Measurements from ENCODE around the gene CLCA2.

CLCA2 gene

DNA sequence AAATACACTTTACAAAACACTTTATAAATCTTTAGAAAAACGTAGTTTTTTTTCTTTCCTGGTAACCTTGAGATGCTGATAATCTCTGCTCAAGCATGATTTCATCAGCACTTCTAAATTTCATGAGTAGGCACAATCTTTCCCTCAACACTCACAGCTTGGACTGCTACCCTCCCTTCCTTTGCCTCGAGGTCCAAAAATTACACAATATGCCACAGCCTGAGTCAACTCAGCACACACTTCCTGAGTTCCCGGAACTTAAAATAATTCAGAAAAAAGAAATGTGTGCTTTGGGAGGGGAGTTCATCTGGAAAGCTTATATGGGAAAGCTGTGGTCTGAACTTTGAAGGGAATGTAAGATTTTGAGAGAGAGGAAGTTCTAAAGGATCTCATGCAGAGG lies 5.9 kb downstream of the CLCA2 start:
- WGBS, 2 experiments (ENCODE audit: insufficient coverage in 2 of 2), result 57 to 86% methylated on average over 1 to 2 of the region's 3 CpGs
- H3K4me1 ChIP-seq (ENCODE audit: control insufficient read depth, insufficient read depth, low read length, poor library complexity, severe bottlenecking), result no peaks in the 10 kb centered on the region
- H3K9me3 ChIP-seq (ENCODE audit: control insufficient read depth, low read length), result no peaks in the 10 kb centered on the region
- no peak overlapping the region for H3K4me3 ChIP-seq (ENCODE audit: extremely low read depth, insufficient read depth, low read length, poor library complexity, severe bottlenecking)
- peak overlapping the region; percentile 10 for H3K27ac ChIP-seq (ENCODE audit: low read depth, low read length, severe bottlenecking)
- H3K36me3 ChIP-seq (ENCODE audit: control insufficient read depth, insufficient read depth, low read length), result no peaks in the 10 kb centered on the region

GRCh38 chr1:86430376-86430775 lies 6.4 kb downstream of the CLCA2 start:
- H3K4me3 ChIP-seq (ENCODE audit: extremely low read depth, insufficient read depth, low read length, poor library complexity, severe bottlenecking), result no peak overlapping the region
- peak overlapping the region; percentile 10 for H3K27ac ChIP-seq (ENCODE audit: low read depth, low read length, severe bottlenecking)
- no peaks in the 10 kb centered on the region for H3K4me1 ChIP-seq (ENCODE audit: control insufficient read depth, insufficient read depth, low read length, poor library complexity, severe bottlenecking)
- H3K9me3 ChIP-seq (ENCODE audit: control insufficient read depth, low read length), result no peaks in the 10 kb centered on the region
- H3K36me3 ChIP-seq (ENCODE audit: control insufficient read depth, insufficient read depth, low read length), result no peaks in the 10 kb centered on the region

DNA sequence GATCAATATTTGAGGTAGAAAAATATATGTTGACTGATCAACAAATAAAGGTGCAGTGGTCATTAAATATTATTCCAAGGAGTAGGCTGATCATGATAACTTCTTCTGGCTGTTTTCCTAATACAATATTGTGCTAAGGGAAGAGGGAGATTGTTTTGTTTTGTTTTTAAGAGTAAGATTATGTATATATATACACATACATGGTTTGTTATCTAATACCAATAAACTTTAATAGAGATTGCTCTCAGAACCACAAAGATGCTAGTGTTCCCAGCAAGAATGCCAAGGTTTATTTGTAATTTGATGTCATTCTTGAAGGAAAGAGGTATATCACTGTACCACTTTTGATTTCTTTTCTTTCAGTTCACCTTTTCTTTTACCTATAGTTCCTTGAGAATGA lies 10.1 kb downstream of the CLCA2 start:
- no peak overlapping the region for H3K4me3 ChIP-seq (ENCODE audit: extremely low read depth, insufficient read depth, low read length, poor library complexity, severe bottlenecking)
- H3K4me1 ChIP-seq (ENCODE audit: control insufficient read depth, insufficient read depth, low read length, poor library complexity, severe bottlenecking), result no peaks in the 10 kb centered on the region
- H3K9me3 ChIP-seq (ENCODE audit: control insufficient read depth, low read length), result no peaks in the 10 kb centered on the region
- H3K27ac ChIP-seq (ENCODE audit: low read depth, low read length, severe bottlenecking), result no peak overlapping the region
- H3K36me3 ChIP-seq (ENCODE audit: control insufficient read depth, insufficient read depth, low read length), result no peaks in the 10 kb centered on the region

GRCh38 chr1:86435327-86435726 lies 11.4 kb downstream of the CLCA2 start:
- Histone ChIP-seq H3K4me3 (ENCODE audit: extremely low read depth, insufficient read depth, low read length, poor library complexity, severe bottlenecking) (no peak overlapping the region), H3K9me3 (ENCODE audit: control insufficient read depth, low read length) (no peaks in the 10 kb centered on the region), H3K27ac (ENCODE audit: low read depth, low read length, severe bottlenecking) (no peak overlapping the region), H3K36me3 (ENCODE audit: control insufficient read depth, insufficient read depth, low read length) (no peaks in the 10 kb centered on the region), H3K4me1 (ENCODE audit: control insufficient read depth, insufficient read depth, low read length, poor library complexity, severe bottlenecking) (no peaks in the 10 kb centered on the region)
- WGBS, 2 experiments (ENCODE audit: insufficient coverage in 2 of 2), result no CpG with 5 or more reads among the region's 2 CpGs

- no peaks in the 10 kb centered on the region for H3K4me1 ChIP-seq (ENCODE audit: control insufficient read depth, insufficient read depth, low read length, poor library complexity, severe bottlenecking)
- H3K27ac ChIP-seq (ENCODE audit: low read depth, low read length, severe bottlenecking), result no peak overlapping the region
- H3K36me3 ChIP-seq (ENCODE audit: control insufficient read depth, insufficient read depth, low read length), result no peaks in the 10 kb centered on the region
- no peaks in the 10 kb centered on the region for H3K9me3 ChIP-seq (ENCODE audit: control insufficient read depth, low read length)
- no peak overlapping the region for H3K4me3 ChIP-seq (ENCODE audit: extremely low read depth, insufficient read depth, low read length, poor library complexity, severe bottlenecking)
- 93 to 100% methylated on average over 1 to 2 of the region's 2 CpGs for WGBS, 2 experiments (ENCODE audit: insufficient coverage in 2 of 2)
Measured at GRCh38 chr1:86436041-86436440, 12.1 kb downstream of the CLCA2 start.

DNA sequence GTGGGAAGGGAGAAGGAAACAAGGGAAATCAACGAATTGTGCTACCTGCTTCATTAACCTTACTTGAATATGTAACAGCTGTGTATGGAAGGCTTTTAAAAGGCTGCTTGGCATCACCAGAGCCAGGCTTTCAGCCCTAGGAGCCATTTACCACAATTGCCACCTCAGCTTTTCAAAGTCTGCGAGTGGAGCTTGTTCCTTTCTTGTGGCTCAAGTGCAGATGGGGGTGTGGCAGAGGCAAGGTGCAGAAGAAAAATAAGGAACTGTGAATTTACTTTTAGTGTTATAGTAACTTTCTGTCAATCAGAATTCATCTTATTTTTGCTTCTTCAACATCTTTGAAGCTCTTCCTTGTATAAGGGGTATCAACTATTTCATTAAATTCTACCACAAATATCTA lies 17.6 kb downstream of the CLCA2 start:
- no peak overlapping the region for H3K27ac ChIP-seq (ENCODE audit: low read depth, low read length, severe bottlenecking)
- WGBS, 2 experiments (ENCODE audit: insufficient coverage in 2 of 2), result no CpG with 5 or more reads among the region's 2 CpGs
- H3K9me3 ChIP-seq (ENCODE audit: control insufficient read depth, low read length), result no peaks in the 10 kb centered on the region
- no peak overlapping the region for H3K4me3 ChIP-seq (ENCODE audit: extremely low read depth, insufficient read depth, low read length, poor library complexity, severe bottlenecking)
- H3K4me1 ChIP-seq (ENCODE audit: control insufficient read depth, insufficient read depth, low read length, poor library complexity, severe bottlenecking), result no peaks in the 10 kb centered on the region
- no peaks in the 10 kb centered on the region for H3K36me3 ChIP-seq (ENCODE audit: control insufficient read depth, insufficient read depth, low read length)

DNA sequence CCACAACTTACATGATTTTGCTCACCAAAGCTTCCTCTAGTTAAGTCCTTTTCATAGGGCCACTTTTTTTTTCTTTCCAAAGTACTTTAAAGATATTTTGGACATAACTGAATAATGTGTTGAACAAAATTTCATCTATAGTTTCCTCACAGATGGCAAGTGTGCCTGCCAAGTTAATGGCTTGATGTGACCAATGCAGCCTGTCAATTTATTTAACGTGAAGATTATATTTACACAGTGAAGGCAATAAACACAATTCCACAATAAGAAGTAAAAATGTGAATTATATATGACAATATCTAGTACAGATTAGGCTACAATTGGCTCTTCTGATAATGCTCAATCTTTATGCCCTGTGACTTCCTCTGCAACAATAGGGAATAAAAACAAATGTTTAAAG lies 18.0 kb downstream of the CLCA2 start:
- Histone ChIP-seq H3K9me3 (ENCODE audit: control insufficient read depth, low read length) (no peaks in the 10 kb centered on the region), H3K36me3 (ENCODE audit: control insufficient read depth, insufficient read depth, low read length) (no peaks in the 10 kb centered on the region), H3K27ac (ENCODE audit: low read depth, low read length, severe bottlenecking) (no peak overlapping the region), H3K4me1 (ENCODE audit: control insufficient read depth, insufficient read depth, low read length, poor library complexity, severe bottlenecking) (no peaks in the 10 kb centered on the region), H3K4me3 (ENCODE audit: extremely low read depth, insufficient read depth, low read length, poor library complexity, severe bottlenecking) (no peak overlapping the region)
- no CpG with 5 or more reads among the region's 1 CpG for WGBS, 2 experiments (ENCODE audit: insufficient coverage in 2 of 2)

DNA sequence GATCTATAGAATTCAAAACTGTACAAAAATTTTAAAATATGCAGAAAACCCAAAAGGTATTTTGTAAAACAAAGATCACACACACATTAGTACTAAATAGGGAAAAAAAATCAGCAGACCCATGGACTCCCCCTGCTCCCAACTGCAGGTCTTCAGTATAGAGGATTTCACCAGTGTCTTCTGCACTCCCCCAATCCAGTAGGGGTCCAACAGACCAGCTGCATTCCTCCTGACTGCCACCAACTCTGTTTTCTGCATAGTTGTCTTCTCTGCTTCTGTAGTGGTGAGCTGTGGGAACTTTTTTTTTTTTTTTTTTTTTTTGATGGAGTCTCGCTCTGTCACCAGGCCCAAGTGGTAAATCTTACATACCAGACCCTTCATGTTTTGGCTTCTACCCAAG lies 21.9 kb downstream of the CLCA2 start:
- Histone ChIP-seq H3K27ac (ENCODE audit: low read depth, low read length, severe bottlenecking) (no peak overlapping the region), H3K4me1 (ENCODE audit: control insufficient read depth, insufficient read depth, low read length, poor library complexity, severe bottlenecking) (no peaks in the 10 kb centered on the region), H3K4me3 (ENCODE audit: extremely low read depth, insufficient read depth, low read length, poor library complexity, severe bottlenecking) (no peak overlapping the region), H3K36me3 (ENCODE audit: control insufficient read depth, insufficient read depth, low read length) (no peaks in the 10 kb centered on the region), H3K9me3 (ENCODE audit: control insufficient read depth, low read length) (no peaks in the 10 kb centered on the region)
- WGBS, 2 experiments (ENCODE audit: insufficient coverage in 2 of 2), result 100% methylated on average over 1 of the region's 1 CpG; no CpG with 5 or more reads in 1 of the 2 experiments

DNA sequence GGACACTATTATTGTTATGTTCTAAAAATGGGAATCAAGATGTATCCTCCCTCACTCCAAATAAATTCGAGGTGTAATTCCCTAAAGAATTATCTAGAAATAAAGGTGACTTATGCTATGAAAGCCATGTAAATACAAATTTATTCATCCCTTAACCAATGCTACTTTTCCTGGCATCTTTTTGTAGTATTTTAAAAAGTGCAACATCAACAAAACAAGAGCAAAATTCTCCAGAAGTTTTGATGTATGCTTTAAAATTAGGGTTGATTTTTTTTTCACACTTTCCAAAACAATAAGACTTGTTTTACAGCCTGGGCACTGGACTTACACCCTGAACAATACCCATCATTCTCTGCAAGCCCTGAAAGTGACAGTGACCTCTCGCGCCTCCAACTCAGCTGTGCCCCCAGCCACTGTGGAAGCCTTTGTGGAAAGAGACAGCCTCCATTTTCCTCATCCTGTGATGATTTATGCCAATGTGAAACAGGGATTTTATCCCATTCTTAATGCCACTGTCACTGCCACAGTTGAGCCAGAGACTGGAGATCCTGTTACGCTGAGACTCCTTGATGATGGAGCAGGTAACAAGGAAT lies 23.3 kb downstream of the CLCA2 start:
- WGBS, 2 experiments (ENCODE audit: insufficient coverage in 2 of 2), result 92 to 100% methylated on average over 2 to 3 of the region's 4 CpGs
- no peak overlapping the region for H3K4me3 ChIP-seq (ENCODE audit: extremely low read depth, insufficient read depth, low read length, poor library complexity, severe bottlenecking)

DNA sequence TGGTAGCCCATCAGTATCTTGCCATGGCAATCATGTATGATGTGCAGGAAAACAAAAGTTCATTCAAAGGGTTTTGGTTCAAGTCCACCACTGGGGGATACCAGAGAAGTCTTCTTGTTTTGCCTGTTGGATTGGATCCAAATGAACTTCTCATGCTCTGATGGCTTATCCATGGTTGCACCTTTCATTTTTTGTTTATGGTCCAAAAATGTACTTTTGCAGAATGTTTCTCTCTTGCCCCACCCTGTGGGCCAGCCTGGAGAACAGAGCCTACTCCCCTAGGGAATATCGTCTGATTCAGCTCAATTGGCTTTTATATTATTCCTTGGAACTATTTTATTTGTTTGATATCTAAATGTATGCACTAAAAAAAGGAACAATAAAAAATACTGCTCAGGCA lies 24.7 kb downstream of the CLCA2 start:
- H3K9me3 ChIP-seq (ENCODE audit: control insufficient read depth, low read length), result no peaks in the 10 kb centered on the region
- H3K36me3 ChIP-seq (ENCODE audit: control insufficient read depth, insufficient read depth, low read length), result no peaks in the 10 kb centered on the region
- WGBS, 2 experiments (ENCODE audit: insufficient coverage in 2 of 2), result no CpG with 5 or more reads among the region's 1 CpG
- H3K4me1 ChIP-seq (ENCODE audit: control insufficient read depth, insufficient read depth, low read length, poor library complexity, severe bottlenecking), result no peaks in the 10 kb centered on the region
- H3K27ac ChIP-seq (ENCODE audit: low read depth, low read length, severe bottlenecking), result no peak overlapping the region
- H3K4me3 ChIP-seq (ENCODE audit: extremely low read depth, insufficient read depth, low read length, poor library complexity, severe bottlenecking), result no peak overlapping the region

More for the DNA sequence above, 23.3 kb downstream of the CLCA2 start:
- Histone ChIP-seq H3K4me1 (ENCODE audit: control insufficient read depth, insufficient read depth, low read length, poor library complexity, severe bottlenecking) (no peaks in the 10 kb centered on the region), H3K36me3 (ENCODE audit: control insufficient read depth, insufficient read depth, low read length) (no peaks in the 10 kb centered on the region), H3K9me3 (ENCODE audit: control insufficient read depth, low read length) (no peaks in the 10 kb centered on the region), H3K27ac (ENCODE audit: low read depth, low read length, severe bottlenecking) (no peak overlapping the region)

GRCh38 chr1:86449103-86449502 lies 25.1 kb downstream of the CLCA2 start:
- Histone ChIP-seq H3K9me3 (ENCODE audit: control insufficient read depth, low read length) (no peaks in the 10 kb centered on the region), H3K4me1 (ENCODE audit: control insufficient read depth, insufficient read depth, low read length, poor library complexity, severe bottlenecking) (no peaks in the 10 kb centered on the region), H3K27ac (ENCODE audit: low read depth, low read length, severe bottlenecking) (no peak overlapping the region), H3K36me3 (ENCODE audit: control insufficient read depth, insufficient read depth, low read length) (no peaks in the 10 kb centered on the region), H3K4me3 (ENCODE audit: extremely low read depth, insufficient read depth, low read length, poor library complexity, severe bottlenecking) (no peak overlapping the region)
- WGBS, 2 experiments (ENCODE audit: insufficient coverage in 2 of 2), result no CpG with 5 or more reads among the region's 1 CpG
